ENCODE results near the gene MALAT1. TPM values are rescaled to one million over a fixed set of nuclear protein-coding genes. Genes with fewer than 3 reads are reported as not detected.
"Not testable (repeated sequence)": the region's sequence is repeated elsewhere in the genome, so short reads cannot be mapped to it uniquely, and the experiment has no call there.

Gene MALAT1
- 2,681 TPM for total RNA-seq

DNA sequence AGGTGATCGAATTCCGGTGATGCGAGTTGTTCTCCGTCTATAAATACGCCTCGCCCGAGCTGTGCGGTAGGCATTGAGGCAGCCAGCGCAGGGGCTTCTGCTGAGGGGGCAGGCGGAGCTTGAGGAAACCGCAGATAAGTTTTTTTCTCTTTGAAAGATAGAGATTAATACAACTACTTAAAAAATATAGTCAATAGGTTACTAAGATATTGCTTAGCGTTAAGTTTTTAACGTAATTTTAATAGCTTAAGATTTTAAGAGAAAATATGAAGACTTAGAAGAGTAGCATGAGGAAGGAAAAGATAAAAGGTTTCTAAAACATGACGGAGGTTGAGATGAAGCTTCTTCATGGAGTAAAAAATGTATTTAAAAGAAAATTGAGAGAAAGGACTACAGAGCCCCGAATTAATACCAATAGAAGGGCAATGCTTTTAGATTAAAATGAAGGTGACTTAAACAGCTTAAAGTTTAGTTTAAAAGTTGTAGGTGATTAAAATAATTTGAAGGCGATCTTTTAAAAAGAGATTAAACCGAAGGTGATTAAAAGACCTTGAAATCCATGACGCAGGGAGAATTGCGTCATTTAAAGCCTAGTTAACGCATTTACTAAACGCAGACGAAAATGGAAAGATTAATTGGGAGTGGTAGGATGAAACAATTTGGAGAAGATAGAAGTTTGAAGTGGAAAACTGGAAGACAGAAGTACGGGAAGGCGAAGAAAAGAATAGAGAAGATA lies at the start of gene MALAT1:
MALAT1 (plus strand) TSS at position 69 of the 736 bp plus-strand sequence.
- peak; percentile 94 to 96 (median 95) for DNase-seq (ENCODE audit: low read depth in 2 of 3, low spot score in 2 of 3)

DNA sequence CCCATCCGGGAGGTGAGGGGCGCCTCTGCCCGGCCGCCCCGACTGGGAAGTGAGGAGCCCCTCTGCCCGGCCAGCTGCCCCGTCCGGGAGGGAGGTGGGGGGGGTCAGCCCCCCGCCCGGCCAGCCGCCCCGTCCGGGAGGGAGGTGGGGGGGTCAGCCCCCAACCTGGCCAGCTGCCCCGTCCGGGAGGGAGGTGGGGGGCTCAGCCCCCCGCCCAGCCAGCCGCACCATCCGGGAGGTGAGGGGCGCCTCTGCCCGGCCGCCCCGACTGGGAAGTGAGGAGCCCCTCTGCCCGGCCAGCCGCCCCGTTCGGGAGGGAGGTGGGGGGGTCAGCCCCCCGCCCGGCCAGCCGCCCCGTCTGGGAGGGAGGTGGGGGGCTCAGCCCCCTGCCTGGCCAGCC lies 47.5 kb upstream of the MALAT1 start:
- not testable (repeated sequence) for DNase-seq (ENCODE audit: low read depth in 2 of 3, low spot score in 2 of 3)

DNA sequence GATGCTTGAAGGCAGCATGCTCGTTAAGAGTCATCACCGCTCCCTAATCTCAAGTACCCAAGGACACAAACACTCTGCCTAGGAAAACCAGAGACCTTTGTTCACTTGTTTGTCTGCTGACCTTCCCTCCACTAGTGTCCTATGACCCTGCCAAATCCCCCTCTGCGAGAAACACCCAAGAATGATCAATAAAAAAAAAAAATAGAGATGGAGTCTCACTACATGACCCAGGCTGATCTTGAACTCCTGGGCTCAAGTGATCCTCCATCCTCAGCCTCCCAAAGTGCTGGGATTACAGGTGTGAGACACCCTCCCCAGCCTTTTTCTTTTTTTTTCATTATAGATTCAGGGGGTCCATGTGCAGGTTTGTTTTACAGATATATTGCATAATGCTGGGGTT lies 46.6 kb upstream of the MALAT1 start:
- DNase-seq (ENCODE audit: low read depth in 2 of 3, low spot score in 2 of 3) = not testable (repeated sequence)

DNA sequence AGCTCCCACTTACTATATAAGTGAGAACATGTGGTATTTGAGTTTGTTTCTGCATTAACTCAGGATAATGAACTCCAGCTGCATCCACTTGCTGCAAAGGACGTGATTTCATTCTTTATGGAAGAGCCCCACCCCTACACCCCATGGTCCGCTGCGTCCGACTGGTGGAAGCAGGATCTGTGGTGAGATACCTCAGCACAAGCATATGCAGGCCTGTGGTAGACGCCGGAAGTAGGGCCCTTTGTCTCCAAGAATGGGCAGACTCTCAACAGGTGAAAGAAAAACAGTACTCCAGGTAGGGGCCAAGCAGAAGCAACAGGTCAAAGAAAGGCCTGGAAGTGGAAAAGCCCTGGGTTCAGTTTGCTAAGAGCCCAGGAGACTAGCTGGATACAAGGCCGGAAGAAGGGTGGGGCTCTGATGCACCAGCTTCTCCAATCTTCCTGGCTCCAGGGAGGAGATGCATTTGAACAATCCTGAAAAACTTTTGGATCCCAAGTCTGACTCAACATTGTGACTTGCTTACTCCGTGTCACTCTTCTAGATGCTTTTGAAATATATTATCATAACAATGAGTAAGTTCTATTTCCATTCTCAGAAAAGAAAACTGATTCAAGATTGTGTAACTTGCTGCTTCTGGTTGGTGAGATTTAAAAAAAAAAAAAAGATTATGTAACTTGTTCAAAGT lies 45.9 kb upstream of the MALAT1 start:
- no peak for DNase-seq (ENCODE audit: low read depth in 2 of 3, low spot score in 2 of 3)

DNA sequence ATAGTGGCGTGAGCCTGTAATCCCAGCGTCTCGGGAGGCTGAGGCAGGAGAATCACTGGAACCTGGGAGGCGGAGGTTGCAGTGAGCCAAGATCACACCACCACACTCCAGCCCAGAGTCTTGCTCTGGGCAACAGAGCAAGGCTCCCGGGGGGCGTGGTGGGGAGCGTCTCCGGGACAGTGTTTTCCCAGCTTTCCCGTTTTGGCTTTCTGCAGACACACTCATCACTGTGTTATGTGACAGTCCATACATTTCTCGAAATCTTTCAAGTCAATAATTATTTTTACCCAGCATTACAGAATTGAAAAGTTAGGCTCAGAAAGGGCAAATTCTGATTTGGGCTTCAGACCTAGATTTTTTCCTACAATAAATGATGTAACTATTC lies 44.5 kb upstream of the MALAT1 start:
- no peak for DNase-seq (ENCODE audit: low read depth in 2 of 3, low spot score in 2 of 3)

- DNase-seq (ENCODE audit: low read depth in 2 of 3, low spot score in 2 of 3) = peak; percentile 67 to 84 (median 82)
Observed at GRCh38 chr11:65454696-65455456, 44.0 kb upstream of the MALAT1 start.

GRCh38 chr11:65456418-65456817 lies 42.4 kb upstream of the MALAT1 start:
- DNase-seq (ENCODE audit: low read depth in 2 of 3, low spot score in 2 of 3) = no peak

DNA sequence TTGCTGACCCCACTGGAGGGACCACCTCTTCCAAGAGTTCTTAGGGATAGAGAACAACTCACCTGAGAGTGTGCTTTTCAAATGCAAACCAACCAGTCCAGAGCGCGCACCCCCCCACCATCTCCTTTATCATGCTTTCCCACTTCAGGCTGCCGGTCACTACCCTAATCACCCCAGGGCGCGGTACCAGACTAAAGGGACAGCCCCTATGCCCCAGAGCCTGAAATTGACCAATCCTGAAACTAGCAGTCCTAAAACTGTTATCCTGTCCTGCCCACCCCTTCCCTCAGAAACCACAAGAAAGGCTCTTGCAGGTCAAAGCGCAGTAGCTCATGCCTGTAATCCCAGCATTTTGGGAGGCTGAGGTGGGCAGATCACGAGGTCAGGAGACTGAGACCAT lies 39.3 kb upstream of the MALAT1 start:
- DNase-seq (ENCODE audit: low read depth in 2 of 3, low spot score in 2 of 3) = no peak

DNA sequence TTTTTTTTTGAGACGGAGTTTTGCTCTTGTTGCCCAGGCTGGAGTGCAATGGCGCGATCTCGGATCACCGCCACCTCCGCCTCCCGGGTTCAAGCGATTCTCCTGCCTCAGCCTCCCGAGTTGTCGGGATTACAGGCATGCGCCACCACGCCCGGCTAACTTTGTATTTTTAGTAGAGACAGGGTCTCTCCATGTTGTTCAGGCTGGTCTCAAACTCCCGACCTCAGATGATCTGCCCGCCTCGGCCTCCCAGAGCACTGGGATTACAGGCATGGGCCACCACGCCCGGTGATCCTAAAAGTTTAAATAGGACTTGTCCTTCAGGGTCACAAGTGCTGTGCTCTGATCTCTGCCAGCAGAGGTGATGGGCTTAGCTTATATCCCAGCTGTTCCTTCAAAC lies 33.4 kb upstream of the MALAT1 start:
- not testable (repeated sequence) for DNase-seq (ENCODE audit: low read depth in 2 of 3, low spot score in 2 of 3)

DNA sequence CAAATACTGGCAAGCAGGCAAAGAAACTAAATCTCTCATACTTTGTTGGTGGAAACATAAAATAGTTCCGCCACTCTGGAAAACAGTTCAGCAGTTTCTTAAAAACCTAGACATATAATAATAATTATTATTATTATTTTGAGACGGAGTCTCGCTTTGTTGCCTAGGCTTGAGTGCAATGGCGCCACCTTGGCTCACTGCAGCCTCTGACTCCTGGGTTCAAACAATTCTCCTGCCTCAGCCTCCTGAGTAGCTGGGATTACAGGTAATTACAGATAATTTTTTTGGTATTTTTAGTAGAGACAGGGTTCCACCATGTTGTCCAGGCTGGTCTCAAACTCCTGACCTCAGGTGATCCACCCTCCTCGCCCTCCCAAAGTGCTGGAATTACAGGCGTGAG lies 31.5 kb upstream of the MALAT1 start:
- not testable (repeated sequence) for DNase-seq (ENCODE audit: low read depth in 2 of 3, low spot score in 2 of 3)

DNA sequence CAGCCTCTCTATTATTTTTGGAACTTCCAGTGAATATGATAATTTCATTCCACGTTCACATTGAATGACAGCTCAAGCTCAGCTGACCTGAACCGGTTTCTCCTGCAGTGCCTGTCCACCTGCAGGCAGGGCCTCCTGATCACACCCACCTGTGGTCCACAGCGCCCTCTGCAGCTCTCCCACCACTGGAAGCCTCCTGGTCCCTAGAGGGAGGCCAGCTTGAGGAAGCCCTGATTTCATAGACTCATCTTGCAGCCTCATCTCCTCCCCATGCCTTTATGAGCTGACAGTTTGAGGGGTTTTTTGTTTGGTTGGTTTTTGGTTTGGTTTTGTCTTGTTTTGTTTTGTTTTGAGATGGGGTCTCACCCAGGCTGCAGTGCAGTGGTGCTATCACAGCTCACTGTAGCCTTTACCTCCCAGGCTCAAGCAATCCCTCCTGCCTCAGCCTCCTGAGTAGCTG lies 29.9 kb upstream of the MALAT1 start:
- DNase-seq (ENCODE audit: low read depth in 2 of 3, low spot score in 2 of 3) = peak in 2 of 3 donors; percentile 72 to 76

GRCh38 chr11:65470433-65471049 lies 28.3 kb upstream of the MALAT1 start:
- DNase-seq (ENCODE audit: low read depth in 2 of 3, low spot score in 2 of 3) = no peak

GRCh38 chr11:65471447-65471891 lies 27.4 kb upstream of the MALAT1 start:
- peak in 2 of 3 donors; percentile 59 to 62 for DNase-seq (ENCODE audit: low read depth in 2 of 3, low spot score in 2 of 3)

GRCh38 chr11:65472588-65473277 lies 26.1 kb upstream of the MALAT1 start:
- not testable (repeated sequence) for DNase-seq (ENCODE audit: low read depth in 2 of 3, low spot score in 2 of 3)

GRCh38 chr11:65473278-65473860 lies 25.5 kb upstream of the MALAT1 start:
- no peak for DNase-seq (ENCODE audit: low read depth in 2 of 3, low spot score in 2 of 3)

DNA sequence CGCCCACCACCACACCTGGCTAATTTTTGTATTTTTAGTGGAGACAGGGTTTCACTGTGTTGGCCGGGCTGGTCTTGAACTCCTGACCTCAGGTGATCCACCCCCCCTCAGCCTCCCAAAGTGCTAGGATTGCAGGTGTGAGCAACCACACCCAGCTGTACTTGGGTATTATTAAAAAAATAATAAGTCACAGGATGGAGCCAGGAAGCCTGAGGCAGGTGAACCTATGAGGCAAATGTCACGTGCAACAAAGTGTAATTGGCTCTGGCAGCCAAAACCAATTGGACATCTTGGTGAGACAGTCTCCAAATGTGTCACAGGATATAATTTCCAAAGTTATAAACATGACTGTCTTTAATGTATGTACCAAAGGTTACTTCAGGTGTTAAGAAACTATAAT lies 24.0 kb upstream of the MALAT1 start:
- DNase-seq (ENCODE audit: low read depth in 2 of 3, low spot score in 2 of 3) = no peak

DNA sequence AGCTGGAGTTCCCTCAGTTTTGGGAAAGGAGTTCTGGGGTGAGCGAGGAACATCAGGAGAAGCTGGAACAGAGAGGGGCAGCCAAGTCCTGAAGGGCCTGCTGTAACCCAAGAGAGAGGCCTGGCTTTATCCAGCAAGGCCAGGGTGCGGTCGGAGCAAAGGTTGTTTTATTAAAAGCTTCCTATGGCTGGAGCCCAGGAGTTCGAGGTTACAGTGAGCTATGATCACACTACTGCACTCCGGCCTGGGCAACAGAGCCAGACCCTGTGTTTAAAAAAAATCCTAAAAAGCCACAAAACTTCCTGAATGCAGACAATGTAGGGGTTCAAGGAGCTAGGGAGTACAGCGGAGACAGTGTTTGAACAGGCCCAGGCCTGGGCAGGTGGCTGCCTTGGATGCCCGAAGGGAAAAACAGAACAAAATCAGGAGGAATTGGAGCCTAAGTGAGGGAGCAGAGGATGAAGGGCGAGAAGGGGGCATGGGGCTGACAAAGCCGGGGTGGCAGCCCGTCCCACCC lies 22.2 kb upstream of the MALAT1 start:
- no peak for DNase-seq (ENCODE audit: low read depth in 2 of 3, low spot score in 2 of 3)

DNA sequence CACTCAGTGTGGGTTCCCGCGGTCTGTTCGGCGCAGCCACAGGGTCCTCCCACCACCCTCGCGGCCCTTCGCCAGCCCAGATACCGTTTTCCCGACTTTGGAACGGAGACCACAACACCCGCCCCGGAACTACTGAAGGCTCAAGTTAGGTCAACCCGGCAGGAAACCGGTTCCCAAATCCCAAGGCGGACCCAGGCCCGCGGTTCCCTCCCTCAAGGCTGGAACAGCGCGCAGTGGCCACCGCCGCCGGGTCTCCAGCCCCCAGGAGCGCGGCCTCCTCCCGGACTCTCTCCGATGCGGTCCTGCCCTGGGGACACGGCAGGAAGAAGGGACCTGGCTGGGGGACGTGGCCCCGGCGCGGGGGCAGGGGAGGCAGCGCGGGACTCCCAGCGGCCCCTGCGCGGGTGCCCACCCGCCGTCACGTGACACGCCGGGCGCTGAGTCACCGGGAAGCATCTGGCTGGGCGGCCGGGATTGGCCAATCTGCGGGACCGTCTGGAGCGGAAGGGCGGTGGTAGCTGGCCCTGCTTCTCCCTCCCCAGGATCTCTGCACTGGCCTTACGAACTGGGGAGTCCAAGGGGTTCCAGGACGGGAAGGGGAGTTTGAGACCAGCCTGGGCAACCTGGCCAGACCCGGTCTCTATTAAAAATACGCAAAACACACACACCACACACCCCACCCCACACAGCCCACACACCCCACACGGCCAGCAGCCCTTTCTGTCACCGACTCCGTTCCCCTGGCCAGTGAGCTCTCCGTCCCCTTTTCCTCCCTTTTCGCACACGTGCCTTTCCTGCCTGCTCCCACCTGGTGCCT lies 21.5 kb upstream of the MALAT1 start:
- peak; percentile 66 to 95 (median 95) for DNase-seq (ENCODE audit: low read depth in 2 of 3, low spot score in 2 of 3)
